DND-41 (cell line): ENCODE data around the gene EIF4G3.

Experiments used
- ATAC-seq: fragments of 200-7000 bp; cut with Tn5 transposase; 3 replicates; pipeline ENCODE4 v1.9.1; 2021; ENCODE audit warnings: low read depth; ENCODE audit not compliant: insufficient read depth
- DNase-seq: peaks from one replicate; pipeline ENCODE4 v3.0.0-alpha.2; 2020
- H2AFZ ChIP-seq: 2 replicates; pipeline ENCODE4 v1.6.0; 2012; ENCODE audit warnings: low read depth, low read length
- H3K27ac ChIP-seq: 2 replicates; pipeline ENCODE4 v1.5.1; 2012; ENCODE audit warnings: low read length, inconsistent platforms
- H3K27me3 ChIP-seq: fragments of 200-600 bp; sonication (generic); 2 replicates; pipeline ENCODE4 v1.6.0; 2012; ENCODE audit warnings: low read length, mild to moderate bottlenecking, inconsistent platforms; ENCODE audit not compliant: insufficient read depth, poor library complexity
- H3K36me3 ChIP-seq: 2 replicates; pipeline ENCODE4 v1.5.1; 2012; ENCODE audit warnings: low read length, inconsistent platforms; ENCODE audit not compliant: insufficient read depth
- H3K4me1 ChIP-seq: 2 replicates; pipeline ENCODE4 v1.5.1; 2012; ENCODE audit warnings: mild to moderate bottlenecking, low read length; ENCODE audit not compliant: insufficient read depth
- H3K4me2 ChIP-seq: 2 replicates; pipeline ENCODE4 v1.6.0; 2012; ENCODE audit warnings: mild to moderate bottlenecking, moderate library complexity, low read length, inconsistent platforms; ENCODE audit not compliant: insufficient read depth
- H3K4me3 ChIP-seq, 2 experiments: fragments of 200-600 bp in 1 of 2; shearing (Covaris generic) in 1 of 2; 2 replicates each; pipeline ENCODE4 v1.5.1; 2012 to 2016; ENCODE audit warnings: inconsistent platforms in 2 of 2, low read length in 2 of 2, mild to moderate bottlenecking in 2 of 2, low read depth in 1 of 2, moderate library complexity in 1 of 2
- H3K79me2 ChIP-seq: 2 replicates; pipeline ENCODE4 v1.6.0; 2012; ENCODE audit warnings: low read length, inconsistent platforms; ENCODE audit not compliant: insufficient read depth
- H3K9ac ChIP-seq: 2 replicates; pipeline ENCODE4 v1.6.0; 2012; ENCODE audit warnings: low read depth, mild to moderate bottlenecking, inconsistent platforms, low read length, moderate library complexity
- H3K9me3 ChIP-seq: 2 replicates; pipeline ENCODE4 v1.5.1; 2012; ENCODE audit warnings: low read length, moderate library complexity, mild to moderate bottlenecking, inconsistent platforms; ENCODE audit not compliant: insufficient read depth, severe bottlenecking
- H4K20me1 ChIP-seq: 2 replicates; pipeline ENCODE4 v1.6.0; 2012; ENCODE audit warnings: low read length; ENCODE audit not compliant: insufficient read depth
- EZH2 ChIP-seq: IDR thresholded peaks from 3 replicates; pipeline ENCODE4 v1.6.1; 2012; ENCODE audit warnings: borderline replicate concordance, low read depth, mild to moderate bottlenecking, moderate library complexity, low read length, inconsistent platforms; ENCODE audit not compliant: severe bottlenecking
- TF ChIP-seq, protein P1 (sequence below): IDR thresholded peaks from 2 replicates; pipeline ENCODE4 v1.5.1; 2012; ENCODE audit warnings: borderline replicate concordance, low read length, moderate library complexity, mild to moderate bottlenecking; ENCODE audit not compliant: poor library complexity, severe bottlenecking; ENCODE audit errors: extremely low read depth

EIF4G3 gene

GRCh38 chr1:20830378-20830777 is 346.3 kb downstream of the EIF4G3 start:
- peaks cover 4% of the 10 kb centered on the region for H3K9me3 ChIP-seq
- no peaks in the 10 kb centered on the region for H3K27me3 ChIP-seq
- TF ChIP-seq, protein P1, sequence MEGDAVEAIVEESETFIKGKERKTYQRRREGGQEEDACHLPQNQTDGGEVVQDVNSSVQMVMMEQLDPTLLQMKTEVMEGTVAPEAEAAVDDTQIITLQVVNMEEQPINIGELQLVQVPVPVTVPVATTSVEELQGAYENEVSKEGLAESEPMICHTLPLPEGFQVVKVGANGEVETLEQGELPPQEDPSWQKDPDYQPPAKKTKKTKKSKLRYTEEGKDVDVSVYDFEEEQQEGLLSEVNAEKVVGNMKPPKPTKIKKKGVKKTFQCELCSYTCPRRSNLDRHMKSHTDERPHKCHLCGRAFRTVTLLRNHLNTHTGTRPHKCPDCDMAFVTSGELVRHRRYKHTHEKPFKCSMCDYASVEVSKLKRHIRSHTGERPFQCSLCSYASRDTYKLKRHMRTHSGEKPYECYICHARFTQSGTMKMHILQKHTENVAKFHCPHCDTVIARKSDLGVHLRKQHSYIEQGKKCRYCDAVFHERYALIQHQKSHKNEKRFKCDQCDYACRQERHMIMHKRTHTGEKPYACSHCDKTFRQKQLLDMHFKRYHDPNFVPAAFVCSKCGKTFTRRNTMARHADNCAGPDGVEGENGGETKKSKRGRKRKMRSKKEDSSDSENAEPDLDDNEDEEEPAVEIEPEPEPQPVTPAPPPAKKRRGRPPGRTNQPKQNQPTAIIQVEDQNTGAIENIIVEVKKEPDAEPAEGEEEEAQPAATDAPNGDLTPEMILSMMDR, result no peak
- no peak for TF ChIP-seq EZH2
- no peaks in the 10 kb centered on the region for H4K20me1 ChIP-seq
- no peak overlapping the region for H3K27ac ChIP-seq
- no peak for ATAC-seq
- no peak overlapping the region for H2AFZ ChIP-seq
- no peak overlapping the region for H3K9ac ChIP-seq
- peaks cover 38% of the 10 kb centered on the region for H3K36me3 ChIP-seq
- no peaks in the 10 kb centered on the region for H3K4me1 ChIP-seq
- H3K4me3 ChIP-seq, result no peak overlapping the region
- no peak overlapping the region for H3K4me2 ChIP-seq
- DNase-seq, result no peak
- H3K79me2 ChIP-seq, result no peaks in the 10 kb centered on the region

- no peak for ATAC-seq
- H3K27me3 ChIP-seq, result no peaks in the 10 kb centered on the region
- H3K27ac ChIP-seq, result no peak overlapping the region
- H3K4me1 ChIP-seq, result no peaks in the 10 kb centered on the region
- no peak overlapping the region for H3K9ac ChIP-seq
- H3K4me2 ChIP-seq, result no peak overlapping the region
- H3K79me2 ChIP-seq, result no peaks in the 10 kb centered on the region
- no peaks in the 10 kb centered on the region for H4K20me1 ChIP-seq
- no peak overlapping the region for H3K4me3 ChIP-seq
- H3K9me3 ChIP-seq, result peaks cover 4% of the 10 kb centered on the region
- no peak for DNase-seq
- no peak for TF ChIP-seq EZH2
- TF ChIP-seq, protein P1, result no peak
- peaks cover 40% of the 10 kb centered on the region for H3K36me3 ChIP-seq
- no peak overlapping the region for H2AFZ ChIP-seq
Measured at GRCh38 chr1:20829946-20830345, 346.8 kb downstream of the EIF4G3 start.

DNA sequence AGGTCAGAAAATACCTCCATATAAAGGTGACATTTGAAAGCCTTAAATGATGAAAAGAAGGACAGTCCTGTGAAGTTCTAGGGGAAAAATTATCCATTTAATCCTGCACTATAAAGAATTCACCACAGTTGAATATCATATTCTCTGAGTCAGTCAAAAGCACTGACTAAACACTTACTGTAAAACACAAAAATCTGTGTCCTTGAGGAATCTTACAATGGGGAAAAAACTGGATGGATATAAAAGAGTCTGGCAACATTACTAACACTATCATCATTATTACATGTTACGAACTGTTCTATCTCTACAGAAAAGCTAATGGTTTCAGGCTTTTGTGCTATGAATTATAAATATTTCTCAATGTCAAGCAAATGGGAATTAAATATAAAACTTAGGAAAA is 347.2 kb downstream of the EIF4G3 start:
- DNase-seq, result no peak
- no peaks in the 10 kb centered on the region for H3K4me1 ChIP-seq
- TF ChIP-seq, protein P1, result no peak
- TF ChIP-seq EZH2, result no peak
- peaks cover 4% of the 10 kb centered on the region for H3K9me3 ChIP-seq
- H3K27me3 ChIP-seq, result no peaks in the 10 kb centered on the region
- H3K79me2 ChIP-seq, result no peaks in the 10 kb centered on the region
- peaks cover 41% of the 10 kb centered on the region for H3K36me3 ChIP-seq
- H2AFZ ChIP-seq, result no peak overlapping the region
- H3K4me3 ChIP-seq, result no peak overlapping the region
- H3K27ac ChIP-seq, result no peak overlapping the region
- no peak for ATAC-seq
- no peak overlapping the region for H3K4me2 ChIP-seq
- H4K20me1 ChIP-seq, result no peaks in the 10 kb centered on the region
- no peak overlapping the region for H3K9ac ChIP-seq

DNA sequence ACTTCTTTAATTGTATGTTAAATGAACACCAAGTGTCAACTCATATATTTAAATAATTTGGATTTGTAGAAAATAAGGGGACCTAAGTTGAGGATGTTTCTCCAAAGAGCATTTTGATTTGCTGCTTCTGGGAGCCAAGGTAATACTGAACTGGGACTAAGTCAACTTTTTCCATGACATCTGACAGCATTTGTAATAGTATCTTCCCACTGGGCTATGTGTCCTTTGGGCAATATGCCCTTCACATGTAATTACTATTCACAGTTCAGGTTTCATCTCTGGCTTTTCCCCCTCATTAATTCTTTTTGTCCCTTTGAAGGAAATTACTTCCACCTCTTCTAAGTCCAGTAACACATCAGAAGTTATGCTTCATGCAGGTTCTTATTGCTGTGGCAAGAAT is 352.9 kb downstream of the EIF4G3 start:
- DNase-seq (no peak), ATAC-seq (no peak)
- Histone ChIP-seq H3K9me3 (no peaks in the 10 kb centered on the region), H3K79me2 (no peaks in the 10 kb centered on the region), H2AFZ (no peak overlapping the region), H3K4me2 (no peak overlapping the region), H3K9ac (no peak overlapping the region), H3K4me1 (no peaks in the 10 kb centered on the region), H3K4me3 (no peak overlapping the region), H3K27ac (no peak overlapping the region), H3K36me3 (peaks cover 62% of the 10 kb centered on the region), H3K27me3 (no peaks in the 10 kb centered on the region), H4K20me1 (no peaks in the 10 kb centered on the region)
- TF ChIP-seq, protein P1, result no peak
- TF ChIP-seq EZH2, result no peak
